Ishikawa (cell line): ENCODE results near the gene PIGM.

Experiments used
- EGR1 ChIP-seq: IDR thresholded peaks from 2 replicates; pipeline ENCODE4 v1.6.1; 2012
- EP300 ChIP-seq: IDR thresholded peaks from 2 replicates; pipeline ENCODE4 v1.6.1; 2012; ENCODE audit warnings: borderline replicate concordance
- FOXM1 ChIP-seq: IDR thresholded peaks from 2 replicates; pipeline ENCODE4 v1.6.1; 2012; ENCODE audit warnings: low read depth, borderline replicate concordance
- RAD21 ChIP-seq: IDR thresholded peaks from 2 replicates; pipeline ENCODE4 v1.6.1; 2012; ENCODE audit warnings: low read depth
- TAF1 ChIP-seq: IDR thresholded peaks from 2 replicates; pipeline ENCODE4 v1.6.1; 2012; ENCODE audit warnings: low read depth, mild to moderate bottlenecking
- TCF12 ChIP-seq: IDR thresholded peaks from 2 replicates; pipeline ENCODE4 v1.6.1; 2012; ENCODE audit warnings: low read depth
- TEAD4 ChIP-seq: IDR thresholded peaks from 2 replicates; pipeline ENCODE4 v1.6.1; 2012
- YY1 ChIP-seq: IDR thresholded peaks from 2 replicates; pipeline ENCODE4 v1.6.1; 2012; ENCODE audit warnings: low read depth
- ZBTB7A ChIP-seq: IDR thresholded peaks from 2 replicates; pipeline ENCODE4 v1.6.1; 2012; ENCODE audit warnings: low read depth
- TF ChIP-seq, protein P1 (sequence below): IDR thresholded peaks from 2 replicates; pipeline ENCODE4 v1.6.1; 2012
- TF ChIP-seq, protein P2 (sequence below): IDR thresholded peaks from 2 replicates; pipeline ENCODE4 v1.6.1; 2012; ENCODE audit warnings: low read depth, mild to moderate bottlenecking

DNA sequence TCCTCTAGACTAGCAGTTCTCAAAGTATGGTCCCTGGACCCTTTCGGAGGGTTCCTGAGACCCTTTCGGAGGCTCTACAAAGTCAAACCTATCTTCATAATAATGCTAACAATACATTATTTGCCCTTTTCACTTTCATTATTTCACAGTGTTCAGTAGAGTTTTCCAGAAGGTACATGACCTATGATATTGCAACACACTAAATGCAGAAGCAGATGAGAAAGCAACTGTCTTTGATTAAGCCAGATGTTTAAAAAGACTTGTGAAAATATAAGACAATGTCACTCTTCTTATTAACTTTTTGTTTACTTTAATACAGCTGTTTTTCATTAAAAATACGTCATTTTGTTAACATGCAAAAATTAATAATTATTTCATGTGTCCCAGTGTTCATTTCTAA, 32.4 kb upstream of the PIGM start:
- no peak for TF ChIP-seq YY1
- no peak for TF ChIP-seq TEAD4
- no peak for TF ChIP-seq TAF1
- no peak for TF ChIP-seq RAD21
- no peak for TF ChIP-seq FOXM1
- TF ChIP-seq ZBTB7A, result no peak
- TF ChIP-seq EP300, result no peak
- TF ChIP-seq, protein P1, sequence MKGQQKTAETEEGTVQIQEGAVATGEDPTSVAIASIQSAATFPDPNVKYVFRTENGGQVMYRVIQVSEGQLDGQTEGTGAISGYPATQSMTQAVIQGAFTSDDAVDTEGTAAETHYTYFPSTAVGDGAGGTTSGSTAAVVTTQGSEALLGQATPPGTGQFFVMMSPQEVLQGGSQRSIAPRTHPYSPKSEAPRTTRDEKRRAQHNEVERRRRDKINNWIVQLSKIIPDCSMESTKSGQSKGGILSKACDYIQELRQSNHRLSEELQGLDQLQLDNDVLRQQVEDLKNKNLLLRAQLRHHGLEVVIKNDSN, result no peak
- no peak for TF ChIP-seq EGR1
- TF ChIP-seq, protein P2, sequence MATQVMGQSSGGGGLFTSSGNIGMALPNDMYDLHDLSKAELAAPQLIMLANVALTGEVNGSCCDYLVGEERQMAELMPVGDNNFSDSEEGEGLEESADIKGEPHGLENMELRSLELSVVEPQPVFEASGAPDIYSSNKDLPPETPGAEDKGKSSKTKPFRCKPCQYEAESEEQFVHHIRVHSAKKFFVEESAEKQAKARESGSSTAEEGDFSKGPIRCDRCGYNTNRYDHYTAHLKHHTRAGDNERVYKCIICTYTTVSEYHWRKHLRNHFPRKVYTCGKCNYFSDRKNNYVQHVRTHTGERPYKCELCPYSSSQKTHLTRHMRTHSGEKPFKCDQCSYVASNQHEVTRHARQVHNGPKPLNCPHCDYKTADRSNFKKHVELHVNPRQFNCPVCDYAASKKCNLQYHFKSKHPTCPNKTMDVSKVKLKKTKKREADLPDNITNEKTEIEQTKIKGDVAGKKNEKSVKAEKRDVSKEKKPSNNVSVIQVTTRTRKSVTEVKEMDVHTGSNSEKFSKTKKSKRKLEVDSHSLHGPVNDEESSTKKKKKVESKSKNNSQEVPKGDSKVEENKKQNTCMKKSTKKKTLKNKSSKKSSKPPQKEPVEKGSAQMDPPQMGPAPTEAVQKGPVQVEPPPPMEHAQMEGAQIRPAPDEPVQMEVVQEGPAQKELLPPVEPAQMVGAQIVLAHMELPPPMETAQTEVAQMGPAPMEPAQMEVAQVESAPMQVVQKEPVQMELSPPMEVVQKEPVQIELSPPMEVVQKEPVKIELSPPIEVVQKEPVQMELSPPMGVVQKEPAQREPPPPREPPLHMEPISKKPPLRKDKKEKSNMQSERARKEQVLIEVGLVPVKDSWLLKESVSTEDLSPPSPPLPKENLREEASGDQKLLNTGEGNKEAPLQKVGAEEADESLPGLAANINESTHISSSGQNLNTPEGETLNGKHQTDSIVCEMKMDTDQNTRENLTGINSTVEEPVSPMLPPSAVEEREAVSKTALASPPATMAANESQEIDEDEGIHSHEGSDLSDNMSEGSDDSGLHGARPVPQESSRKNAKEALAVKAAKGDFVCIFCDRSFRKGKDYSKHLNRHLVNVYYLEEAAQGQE, result no peak
- no peak for TF ChIP-seq TCF12
